Upper lobe of left lung (tissue), 4 donors: ENCODE measurements around the gene KAT2A.

Experiments used
- CTCF ChIP-seq, 6 experiments: fragments of 450-650 bp in 4 of 6; fragments of 200-600 bp in 2 of 6; sonication (generic) in 2 of 6; IDR thresholded peaks; one replicate each; pipeline ENCODE4 v1.5.1; 2016 to 2019; ENCODE audit warnings: antibody characterized with exemption in 6 of 6
- POLR2A ChIP-seq, 4 donors: fragments of 450-650 bp; IDR thresholded peaks; one replicate each; pipeline ENCODE4 v1.5.1; 2016 to 2017; ENCODE audit warnings: antibody characterized with exemption in 4 of 4, mild to moderate bottlenecking in 2 of 4
- POLR2AphosphoS5 ChIP-seq, 2 donors: sonication (generic); formaldehyde crosslinking; IDR thresholded peaks; one replicate each; pipeline ENCODE4 v1.5.1; 2017; ENCODE audit warnings: antibody characterized with exemption in 2 of 2

- TF ChIP-seq CTCF (IDR thresholded peaks at IDR 0.05) (no peak), POLR2A (IDR thresholded peaks at IDR 0.05) (peak in 1 of 4 donors; percentile 52), POLR2AphosphoS5 (IDR thresholded peaks at IDR 0.05) (peak in 1 of 2 donors; percentile 60)
Observed at GRCh38 chr17:42120770-42121769, at the start of gene KAT2A.
